Measurements from ENCODE around the gene CALHM2.

DNA sequence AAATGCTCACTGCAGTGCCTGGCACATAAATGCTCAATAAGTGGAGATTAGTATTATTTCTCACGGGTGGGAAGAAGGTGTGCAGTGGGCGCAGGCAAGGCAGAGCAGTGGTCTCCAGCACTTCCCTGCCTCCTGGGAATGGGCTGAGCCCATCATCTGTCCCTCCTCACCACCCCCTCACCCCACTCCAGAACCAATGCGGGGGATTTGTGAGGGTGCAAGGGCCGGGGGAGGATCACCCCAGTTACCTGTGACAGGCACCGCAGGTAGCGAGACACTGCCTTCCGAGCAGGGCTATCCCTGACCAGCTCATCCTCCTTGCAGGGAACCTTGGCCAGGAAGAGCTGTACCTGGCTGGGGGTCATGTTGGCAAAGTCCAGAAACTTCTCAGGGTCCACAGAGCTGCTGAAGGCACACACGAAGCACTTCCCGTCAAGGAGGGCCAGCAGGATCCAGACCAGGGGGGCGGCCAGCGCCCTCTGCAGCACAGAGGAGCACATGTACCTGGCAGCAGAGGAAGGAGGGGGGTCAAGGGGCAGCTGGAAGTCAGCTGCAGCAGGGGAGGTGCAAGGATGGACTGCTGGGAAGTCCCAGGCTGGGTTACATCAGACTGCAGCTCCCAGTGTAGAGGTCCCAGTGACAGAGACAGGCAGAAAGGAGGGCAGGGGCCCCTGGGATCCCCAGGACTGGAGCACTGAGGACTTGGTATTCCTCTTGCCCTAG is 24.0 kb upstream of the CALHM2 start:
- TF ChIP-seq, protein P1, sequence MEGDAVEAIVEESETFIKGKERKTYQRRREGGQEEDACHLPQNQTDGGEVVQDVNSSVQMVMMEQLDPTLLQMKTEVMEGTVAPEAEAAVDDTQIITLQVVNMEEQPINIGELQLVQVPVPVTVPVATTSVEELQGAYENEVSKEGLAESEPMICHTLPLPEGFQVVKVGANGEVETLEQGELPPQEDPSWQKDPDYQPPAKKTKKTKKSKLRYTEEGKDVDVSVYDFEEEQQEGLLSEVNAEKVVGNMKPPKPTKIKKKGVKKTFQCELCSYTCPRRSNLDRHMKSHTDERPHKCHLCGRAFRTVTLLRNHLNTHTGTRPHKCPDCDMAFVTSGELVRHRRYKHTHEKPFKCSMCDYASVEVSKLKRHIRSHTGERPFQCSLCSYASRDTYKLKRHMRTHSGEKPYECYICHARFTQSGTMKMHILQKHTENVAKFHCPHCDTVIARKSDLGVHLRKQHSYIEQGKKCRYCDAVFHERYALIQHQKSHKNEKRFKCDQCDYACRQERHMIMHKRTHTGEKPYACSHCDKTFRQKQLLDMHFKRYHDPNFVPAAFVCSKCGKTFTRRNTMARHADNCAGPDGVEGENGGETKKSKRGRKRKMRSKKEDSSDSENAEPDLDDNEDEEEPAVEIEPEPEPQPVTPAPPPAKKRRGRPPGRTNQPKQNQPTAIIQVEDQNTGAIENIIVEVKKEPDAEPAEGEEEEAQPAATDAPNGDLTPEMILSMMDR (IDR thresholded peaks at IDR 0.05), result no peak
- TF ChIP-seq EZH2 (IDR thresholded peaks at IDR 0.05; ENCODE audit: borderline replicate concordance, insufficient read depth, low read depth, low read length, poor library complexity, severe bottlenecking), result no peak

All from B cell (primary cell).